GM20000 (cell line): Measurements from ENCODE around the gene CST9.

Source experiments
- DNase-seq: peaks from one replicate; pipeline ENCODE4 v3.0.0; 2012; ENCODE audit warnings: low spot score
- TF ChIP-seq, protein P1 (sequence below): IDR thresholded peaks from 2 replicates; pipeline ENCODE4 v1.5.1; 2012; ENCODE audit warnings: mild to moderate bottlenecking, control low read depth; ENCODE audit errors: extremely low read depth, missing control alignments

The CST9 gene

DNA sequence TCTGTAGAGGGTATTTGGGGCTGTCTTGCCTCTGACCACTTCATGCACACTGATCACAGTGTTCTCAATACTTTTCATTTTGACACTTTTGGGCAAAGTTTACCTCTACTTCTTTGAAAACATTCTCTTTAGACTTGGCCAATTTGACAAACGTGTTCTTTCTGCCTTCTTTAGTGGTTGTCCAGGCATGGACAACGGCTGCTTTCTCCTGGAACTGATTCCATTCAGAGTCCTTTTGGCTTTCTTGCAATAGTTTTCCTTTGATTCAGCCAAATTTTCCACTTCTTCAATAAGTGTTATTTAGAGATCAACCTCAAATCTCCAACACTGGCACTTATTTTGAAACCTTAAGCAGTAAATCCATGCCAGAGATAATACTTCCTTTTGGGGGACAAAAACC is 6.7 kb upstream of the CST9 start:
- DNase-seq, result no peak
- TF ChIP-seq, protein P1, sequence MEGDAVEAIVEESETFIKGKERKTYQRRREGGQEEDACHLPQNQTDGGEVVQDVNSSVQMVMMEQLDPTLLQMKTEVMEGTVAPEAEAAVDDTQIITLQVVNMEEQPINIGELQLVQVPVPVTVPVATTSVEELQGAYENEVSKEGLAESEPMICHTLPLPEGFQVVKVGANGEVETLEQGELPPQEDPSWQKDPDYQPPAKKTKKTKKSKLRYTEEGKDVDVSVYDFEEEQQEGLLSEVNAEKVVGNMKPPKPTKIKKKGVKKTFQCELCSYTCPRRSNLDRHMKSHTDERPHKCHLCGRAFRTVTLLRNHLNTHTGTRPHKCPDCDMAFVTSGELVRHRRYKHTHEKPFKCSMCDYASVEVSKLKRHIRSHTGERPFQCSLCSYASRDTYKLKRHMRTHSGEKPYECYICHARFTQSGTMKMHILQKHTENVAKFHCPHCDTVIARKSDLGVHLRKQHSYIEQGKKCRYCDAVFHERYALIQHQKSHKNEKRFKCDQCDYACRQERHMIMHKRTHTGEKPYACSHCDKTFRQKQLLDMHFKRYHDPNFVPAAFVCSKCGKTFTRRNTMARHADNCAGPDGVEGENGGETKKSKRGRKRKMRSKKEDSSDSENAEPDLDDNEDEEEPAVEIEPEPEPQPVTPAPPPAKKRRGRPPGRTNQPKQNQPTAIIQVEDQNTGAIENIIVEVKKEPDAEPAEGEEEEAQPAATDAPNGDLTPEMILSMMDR, result no peak

- TF ChIP-seq, protein P1, result no peak
- DNase-seq, result no peak
Observed at GRCh38 chr20:23609486-23610109, 3.9 kb upstream of the CST9 start.

DNA sequence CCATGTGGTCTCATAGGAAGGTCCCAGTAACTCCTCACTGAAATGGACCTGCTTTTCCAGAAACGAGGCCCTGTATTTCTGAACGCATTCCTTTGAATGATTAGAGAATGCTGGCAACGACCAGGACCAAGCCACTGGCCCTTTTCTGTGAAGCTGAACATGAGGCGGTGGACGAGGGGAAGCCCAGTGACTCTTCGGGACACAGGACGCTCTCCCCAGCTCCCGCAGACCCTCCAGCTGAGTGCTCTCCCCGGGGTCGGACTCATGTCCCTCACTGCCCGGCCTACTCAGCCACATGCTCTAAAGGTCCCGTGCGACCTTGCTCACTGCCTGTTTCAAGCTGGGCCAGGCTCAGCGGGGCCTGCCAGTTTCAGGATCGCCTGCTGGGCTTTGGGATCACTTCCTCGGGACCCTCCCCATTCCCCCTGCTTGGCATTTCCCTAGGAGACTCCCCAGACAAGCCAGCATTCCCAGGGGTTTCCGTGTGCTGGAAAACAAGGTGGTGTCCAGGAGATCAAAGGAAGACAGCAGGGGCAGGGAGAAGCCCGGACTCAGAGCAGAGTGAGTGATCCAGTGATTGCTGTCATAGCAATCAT is 2.6 kb upstream of the CST9 start:
- no peak for DNase-seq
- TF ChIP-seq, protein P1, result no peak

DNA sequence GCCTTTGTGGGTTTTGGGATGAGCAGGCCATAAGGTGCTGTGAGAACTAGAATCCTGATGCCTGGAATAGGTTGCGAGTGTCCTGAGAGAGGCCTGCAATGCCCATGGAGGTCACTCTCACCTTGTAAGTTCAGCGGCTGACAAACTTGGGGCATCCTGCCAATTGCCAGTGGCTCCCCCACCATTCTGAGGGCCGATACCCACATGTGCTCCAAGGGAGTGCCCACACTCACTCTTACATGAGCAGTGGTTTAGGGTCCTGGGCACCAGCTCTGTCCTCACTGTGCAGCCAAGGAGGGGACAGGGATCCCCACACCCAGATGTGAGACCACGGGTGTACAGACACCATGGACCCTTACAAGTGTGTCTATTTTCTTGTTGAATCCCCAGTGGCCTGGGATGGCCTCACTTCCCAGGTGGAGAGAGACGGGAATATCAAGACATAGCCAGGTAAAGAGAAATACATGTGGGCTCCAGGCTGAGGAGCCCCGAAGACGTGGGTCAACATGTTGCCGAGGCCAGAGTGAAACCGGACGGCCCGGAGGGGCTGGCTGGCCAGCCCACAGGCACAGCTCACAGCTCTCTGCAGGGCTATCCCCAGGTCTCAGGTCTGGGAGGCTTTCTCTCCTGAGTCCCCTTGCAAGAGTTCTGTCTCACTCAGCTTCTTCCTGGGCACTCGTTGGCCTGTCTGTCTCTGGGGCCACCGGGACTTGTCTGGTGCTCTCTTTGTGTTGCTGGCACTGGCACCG is 2.0 kb upstream of the CST9 start:
- no peak for DNase-seq
- TF ChIP-seq, protein P1, result no peak

- DNase-seq, result peak; percentile 82
- TF ChIP-seq, protein P1, result peak; percentile 81
Observed at GRCh38 chr20:23606652-23607049, 934 bp upstream of the CST9 start.

DNA sequence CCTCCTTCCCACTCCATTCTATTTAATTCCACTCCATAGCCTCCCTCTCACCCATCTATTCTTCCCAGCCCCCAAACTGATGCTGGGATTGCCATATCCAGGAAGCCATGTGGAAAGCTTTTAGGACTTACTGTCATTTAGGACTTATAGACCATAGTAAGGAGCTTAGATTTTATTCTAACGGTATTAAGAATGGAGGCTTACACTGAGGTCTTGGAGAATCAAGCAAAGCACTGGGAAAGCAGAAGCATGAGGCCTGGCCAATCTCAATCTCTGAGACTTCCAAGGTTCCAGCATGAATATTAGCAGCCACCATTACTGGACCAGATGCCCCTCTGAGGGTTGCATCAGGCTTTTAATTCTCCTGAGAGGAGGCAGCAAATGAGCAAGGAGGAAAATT is 1.4 kb downstream of the CST9 start:
- TF ChIP-seq, protein P1, result no peak
- DNase-seq, result no peak

DNA sequence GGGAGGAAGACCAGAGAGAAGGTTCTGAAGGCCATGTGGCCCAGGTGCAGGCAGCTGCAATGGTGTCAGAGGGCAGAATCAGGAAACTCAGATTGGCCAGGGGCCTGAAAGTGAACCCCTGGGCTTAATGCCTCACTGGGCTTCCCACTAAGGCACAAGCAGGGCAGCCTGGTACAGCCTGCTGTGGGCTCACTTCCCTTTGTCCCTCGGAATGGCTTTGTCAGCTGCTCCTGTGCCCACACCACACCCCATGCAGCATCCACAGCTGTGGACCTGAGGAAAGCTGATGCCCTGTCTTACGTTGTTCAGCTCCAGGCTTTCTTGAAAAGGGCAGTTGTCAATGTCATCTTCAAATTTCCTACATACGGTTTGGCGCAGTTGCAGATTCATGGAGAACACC is 2.4 kb downstream of the CST9 start:
- TF ChIP-seq, protein P1, result no peak
- DNase-seq, result no peak
